NCI-H460 (cell line): Measurements from ENCODE around the gene RNF25. TPM values are rescaled to one million over a fixed set of nuclear protein-coding genes. Genes with fewer than 3 reads are reported as not detected.

Source experiments
- DNase-seq: peaks from one replicate; pipeline ENCODE4 v3.0.0-alpha.2; 2016; ENCODE audit warnings: low read depth; ENCODE audit errors: extremely low read depth
- total RNA-seq: library from RNA; depleted of rRNA; stranded (reverse); fragments of >200 nt; shearing (Covaris generic); gene quantifications from 2 replicates; pipeline ENCODE4 v1.2.3, GENCODE V29; 2014

RNF25 gene
- total RNA-seq, 1 experiment from 2014 or later: 33.5 TPM

- DNase-seq: no peak
Observed at GRCh38 chr2:218680061-218680460, 8.3 kb upstream of the RNF25 start.

- DNase-seq: no peak
Observed at GRCh38 chr2:218679119-218679518, 7.3 kb upstream of the RNF25 start.

GRCh38 chr2:218671097-218671653, 627 bp downstream of the RNF25 start:
- no peak for DNase-seq

- no peak for DNase-seq
Observed at GRCh38 chr2:218664653-218665052, 7.1 kb downstream of the RNF25 start.

- no peak for DNase-seq
Observed at GRCh38 chr2:218663901-218664300, 7.9 kb downstream of the RNF25 start.

- no peak for DNase-seq
Observed at GRCh38 chr2:218662827-218663226, 9.0 kb downstream of the RNF25 start.

GRCh38 chr2:218662377-218662776, 9.4 kb downstream of the RNF25 start:
- DNase-seq: no peak

GRCh38 chr2:218659988-218660358, 11.8 kb downstream of the RNF25 start:
- no peak for DNase-seq

- peak; percentile 86 for DNase-seq
Observed at GRCh38 chr2:218659258-218659987, 12.4 kb downstream of the RNF25 start, which contains the start of the genes BCS1L and ZNF142. BCS1L (plus strand) TSS chr2:218659683; CDS start chr2:218660988, 1,305 bp downstream. ZNF142 (minus strand) TSS chr2:218659623; CDS start chr2:218656429, 3,194 bp downstream.

GRCh38 chr2:218658671-218659257, 13.0 kb downstream of the RNF25 start:
- peak; percentile 21 for DNase-seq

- no peak for DNase-seq
Observed at GRCh38 chr2:218655751-218656150, 16.1 kb downstream of the RNF25 start.

GRCh38 chr2:218648787-218649100, 23.1 kb downstream of the RNF25 start:
- no peak for DNase-seq

- peak; percentile 61 for DNase-seq
Observed at GRCh38 chr2:218648088-218648786, 23.6 kb downstream of the RNF25 start.

GRCh38 chr2:218645126-218645525, 26.7 kb downstream of the RNF25 start:
- no peak for DNase-seq

- no peak for DNase-seq
Observed at GRCh38 chr2:218644721-218645120, 27.1 kb downstream of the RNF25 start.

- no peak for DNase-seq
Observed at GRCh38 chr2:218643751-218644310, 28.0 kb downstream of the RNF25 start.

GRCh38 chr2:218642786-218643185, 29.0 kb downstream of the RNF25 start:
- DNase-seq: no peak

- no peak for DNase-seq
Observed at GRCh38 chr2:218642121-218642656, 29.6 kb downstream of the RNF25 start.

- no peak for DNase-seq
Observed at GRCh38 chr2:218638372-218638771, 33.4 kb downstream of the RNF25 start.

- no peak for DNase-seq
Observed at GRCh38 chr2:218635719-218636118, 36.1 kb downstream of the RNF25 start.

- no peak for DNase-seq
Observed at GRCh38 chr2:218631837-218632236, 40.0 kb downstream of the RNF25 start.
